ENCODE results near the gene PLEKHN1. TPM values are rescaled to one million over a fixed set of nuclear protein-coding genes. Genes with fewer than 3 reads are reported as not detected.

Gene PLEKHN1
- total RNA-seq, 4 donors from 2014 or later = 0.21 to 2.4 TPM; not detected in 2

GRCh38 chr1:960363-961131 lies 5.7 kb upstream of the PLEKHN1 start, which contains the start of gene KLHL17:
Gene KLHL17 (plus strand): TSS chr1:960584. CDS start chr1:960694, 110 bp downstream.
- DNase-seq (ENCODE audit: low spot score in 2 of 2) = peak; percentile 62 to 65
- peak within 1 kb of the TSS in 1 of 4 donors; percentile 64 for H3K27ac ChIP-seq
- WGBS, 2 donors = 0 to 1% methylated on average over 21 to 48 of the region's 109 CpGs
- H3K4me3 ChIP-seq = peak within 1 kb of the TSS; percentile 48 to 100 (median 94)
- no peaks in the 10 kb centered on the region for H3K27me3 ChIP-seq
- peaks cover 8 to 48% (median 24%) of the 10 kb centered on the region in 4 donors for H3K4me1 ChIP-seq
- no peak for TF ChIP-seq EP300 (IDR thresholded peaks at IDR 0.05)
- TF ChIP-seq POLR2A (IDR thresholded peaks at IDR 0.05) = no peak
- no peak for TF ChIP-seq CTCF (IDR thresholded peaks at IDR 0.05)
- H3K9me3 ChIP-seq = no peaks in the 10 kb centered on the region
- H3K36me3 ChIP-seq = peaks cover 0 to 46% (median 0%) of the 10 kb centered on the region in 3 donors

GRCh38 chr1:961132-961669 lies 5.1 kb upstream of the PLEKHN1 start:
- Histone ChIP-seq H3K27ac (peak overlapping the region in 1 of 4 donors; percentile 64), H3K27me3 (peaks cover 0 to 5% of the 10 kb centered on the region in 2 donors), H3K9me3 (no peaks in the 10 kb centered on the region), H3K4me3 (peak overlapping the region; percentile 48 to 100 (median 94)), H3K4me1 (peaks cover 8 to 52% (median 27%) of the 10 kb centered on the region in 4 donors), H3K36me3 (peaks cover 0 to 40% (median 0%) of the 10 kb centered on the region in 3 donors)
- TF ChIP-seq POLR2A (IDR thresholded peaks at IDR 0.05) = no peak
- no peak for TF ChIP-seq CTCF (IDR thresholded peaks at IDR 0.05)
- TF ChIP-seq EP300 (IDR thresholded peaks at IDR 0.05) = no peak
- WGBS, 2 donors = 45 to 60% methylated on average over 1 to 28 of the region's 56 CpGs
- DNase-seq (ENCODE audit: low spot score in 2 of 2) = no peak

GRCh38 chr1:962381-963300 lies 3.6 kb upstream of the PLEKHN1 start:
- peaks cover 0 to 15% of the 10 kb centered on the region in 2 donors for H3K27me3 ChIP-seq
- H3K9me3 ChIP-seq = no peaks in the 10 kb centered on the region
- WGBS, 2 donors = 90 to 92% methylated on average over 44 to 57 of the region's 57 CpGs
- peaks cover 1 to 50% (median 32%) of the 10 kb centered on the region in 4 donors for H3K4me1 ChIP-seq
- H3K4me3 ChIP-seq = no peak overlapping the region
- TF ChIP-seq POLR2A (IDR thresholded peaks at IDR 0.05) = no peak
- TF ChIP-seq EP300 (IDR thresholded peaks at IDR 0.05) = no peak
- TF ChIP-seq CTCF (IDR thresholded peaks at IDR 0.05) = no peak
- no peak for DNase-seq (ENCODE audit: low spot score in 2 of 2)
- no peak overlapping the region for H3K27ac ChIP-seq
- H3K36me3 ChIP-seq = peaks cover 0 to 30% (median 0%) of the 10 kb centered on the region in 3 donors

- H3K4me1 ChIP-seq = peaks cover 0 to 44% (median 26%) of the 10 kb centered on the region in 4 donors
- peaks cover 0 to 22% of the 10 kb centered on the region in 2 donors for H3K27me3 ChIP-seq
- 80 to 92% methylated on average over 9 to 16 of the region's 16 CpGs for WGBS, 2 donors
- no peak for DNase-seq (ENCODE audit: low spot score in 2 of 2)
- H3K36me3 ChIP-seq = peaks cover 0 to 30% (median 0%) of the 10 kb centered on the region in 3 donors
- no peak overlapping the region for H3K4me3 ChIP-seq
- no peaks in the 10 kb centered on the region for H3K9me3 ChIP-seq
- TF ChIP-seq EP300 (IDR thresholded peaks at IDR 0.05) = no peak
- no peak for TF ChIP-seq POLR2A (IDR thresholded peaks at IDR 0.05)
- no peak for TF ChIP-seq CTCF (IDR thresholded peaks at IDR 0.05)
- H3K27ac ChIP-seq = no peak overlapping the region
Observed at GRCh38 chr1:963301-963651, 3.0 kb upstream of the PLEKHN1 start.

All from tibial nerve (tissue), 4 donors.